PFSK-1 (cell line): ENCODE data around the gene PEF1.

Experiments used
- FOXP2 ChIP-seq: optimal IDR thresholded peaks from 2 replicates; pipeline ENCODE3; 2011; ENCODE audit warnings: borderline replicate concordance, control low read depth, inconsistent platforms; ENCODE audit not compliant: insufficient read depth; ENCODE audit errors: extremely low read length, extremely low read depth
- POLR2AphosphoS5 ChIP-seq: IDR thresholded peaks from 2 replicates; pipeline ENCODE4 v1.6.1; 2012; ENCODE audit warnings: low read depth, mild to moderate bottlenecking, control low read depth, low read length, moderate library complexity
- REST ChIP-seq, 2 experiments: IDR thresholded peaks; 2 replicates each; pipeline versions ENCODE4 v1.6.1 to v1.8.0; 2011 to 2012; ENCODE audit warnings: low read depth in 2 of 2, low read length in 2 of 2, control low read depth in 1 of 2, inconsistent platforms in 1 of 2, mild to moderate bottlenecking in 1 of 2, moderate library complexity in 1 of 2; ENCODE audit not compliant: insufficient read depth in 1 of 2
- SIN3A ChIP-seq: IDR thresholded peaks from 2 replicates; pipeline ENCODE4 v1.6.1; 2012; ENCODE audit warnings: mild to moderate bottlenecking, low read length, moderate library complexity, borderline replicate concordance; ENCODE audit not compliant: insufficient read depth
- TAF1 ChIP-seq: IDR thresholded peaks from 2 replicates; pipeline ENCODE4 v1.6.1; 2012; ENCODE audit warnings: low read length, control low read depth, borderline replicate concordance; ENCODE audit not compliant: insufficient read depth

The PEF1 gene

DNA sequence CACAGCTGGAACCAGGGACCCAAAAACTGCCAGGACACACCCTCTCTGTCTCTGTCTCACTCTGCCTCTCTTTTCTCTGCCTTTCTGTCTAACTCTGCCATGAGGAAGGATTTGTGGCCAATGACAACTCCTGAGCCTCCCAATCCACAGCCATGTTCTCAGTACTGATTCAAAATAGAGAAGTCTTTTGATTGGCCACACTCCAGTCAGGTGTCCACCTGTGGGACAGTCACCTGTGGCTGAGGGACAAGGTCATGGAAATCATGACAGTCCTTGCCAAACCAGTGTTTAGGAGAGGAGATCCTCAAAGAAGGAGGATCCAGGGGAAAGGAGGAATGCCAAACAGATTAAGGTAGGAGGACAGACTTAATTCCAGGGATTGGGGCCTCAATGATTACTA is 52.5 kb downstream of the PEF1 start:
- no peak for TF ChIP-seq TAF1
- TF ChIP-seq REST (IDR thresholded peaks at IDR 0.05; ENCODE audit: insufficient read depth in 1 of 2, low read depth in 2 of 2, low read length in 2 of 2) = no peak
- no peak for TF ChIP-seq POLR2AphosphoS5
- TF ChIP-seq SIN3A = no peak

- no peak for TF ChIP-seq POLR2AphosphoS5
- no peak for TF ChIP-seq TAF1
- TF ChIP-seq REST (IDR thresholded peaks at IDR 0.05; ENCODE audit: insufficient read depth in 1 of 2, low read depth in 2 of 2, low read length in 2 of 2) = no peak
- no peak for TF ChIP-seq FOXP2
- no peak for TF ChIP-seq SIN3A
Measured at GRCh38 chr1:31591425-31592093, 53.1 kb downstream of the PEF1 start.

DNA sequence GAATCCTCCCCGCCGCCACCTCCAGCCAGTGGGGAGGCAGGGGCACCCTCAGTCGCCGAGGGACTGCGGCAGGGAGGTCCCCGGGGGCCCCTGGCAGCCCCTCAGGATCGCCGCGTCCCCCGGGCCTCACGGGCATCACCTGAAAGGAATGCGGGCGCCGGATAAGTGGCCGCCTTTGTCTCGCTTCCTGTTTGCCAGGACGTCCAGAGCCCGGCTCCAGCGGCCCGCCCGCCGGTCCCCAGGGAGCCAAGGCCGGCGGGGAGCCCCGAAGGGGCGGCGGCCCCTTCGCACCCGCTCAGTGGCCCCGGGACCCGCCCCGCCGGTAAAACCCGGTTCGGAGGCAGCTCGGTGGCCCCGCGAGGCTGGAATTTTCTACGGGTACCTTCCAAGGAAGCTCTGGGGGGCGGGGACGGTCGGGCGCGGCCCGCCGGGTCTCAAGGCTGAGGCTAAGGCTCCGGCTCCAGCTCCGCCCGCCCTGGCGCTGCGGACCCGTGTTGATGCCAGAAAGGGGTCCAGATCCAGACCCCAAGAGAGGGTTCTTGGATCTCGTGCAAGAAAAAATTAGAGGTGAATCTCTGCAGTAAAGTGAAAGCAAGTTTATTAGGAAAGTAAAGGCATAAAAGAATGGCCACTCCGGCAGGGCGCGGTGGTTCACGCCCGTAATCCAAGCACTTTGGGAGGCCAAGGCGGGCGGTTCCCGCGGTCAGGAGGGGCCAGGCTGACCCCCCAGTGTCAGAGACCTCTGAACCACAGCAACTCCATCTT is 55.7 kb downstream of the PEF1 start:
- TF ChIP-seq REST (IDR thresholded peaks at IDR 0.05; ENCODE audit: insufficient read depth in 1 of 2, low read depth in 2 of 2, low read length in 2 of 2) (no peak), SIN3A (no peak), TAF1 (no peak), POLR2AphosphoS5 (no peak), FOXP2 (no peak)

DNA sequence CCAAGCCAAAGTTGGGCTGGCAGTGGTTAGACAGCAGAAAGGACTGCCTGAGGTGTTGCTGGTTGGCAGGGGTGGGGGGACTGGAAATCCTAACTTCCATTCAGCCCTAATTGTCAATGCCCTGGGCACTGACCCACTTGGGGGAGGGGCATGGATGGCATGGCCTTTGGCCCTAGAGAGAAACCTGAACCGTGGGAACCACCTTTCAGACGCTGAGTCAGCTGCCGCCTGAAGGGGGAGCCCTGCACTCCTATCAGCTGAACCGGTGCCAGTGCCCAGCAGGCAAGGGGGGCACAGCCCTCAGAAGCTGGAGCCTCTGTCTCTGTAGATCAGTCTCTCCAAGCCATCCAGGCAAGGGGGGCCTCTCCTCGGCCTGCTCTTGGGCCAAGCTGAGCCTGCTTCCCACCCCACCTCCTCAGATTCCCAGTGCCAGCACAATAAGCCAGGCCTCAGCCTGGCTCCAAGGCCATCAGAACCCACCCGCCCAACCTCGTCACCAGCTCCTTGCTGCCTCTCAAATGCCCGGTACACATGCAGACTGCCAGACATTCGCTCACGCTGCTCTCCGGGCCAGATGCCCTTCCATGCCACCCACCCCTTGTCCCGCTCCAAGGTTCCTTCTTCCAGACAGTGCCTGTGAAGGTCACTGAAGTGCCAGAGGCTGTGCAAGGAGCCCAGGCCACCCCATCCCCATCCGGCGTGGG is 56.8 kb downstream of the PEF1 start:
- no peak for TF ChIP-seq SIN3A
- TF ChIP-seq FOXP2 = no peak
- TF ChIP-seq POLR2AphosphoS5 = no peak
- no peak for TF ChIP-seq TAF1
- no peak for TF ChIP-seq REST (IDR thresholded peaks at IDR 0.05; ENCODE audit: insufficient read depth in 1 of 2, low read depth in 2 of 2, low read length in 2 of 2)
